Endothelial cell of umbilical vein (primary cell): ENCODE data around the gene TESK2.

Experiments
- FOS ChIP-seq: IDR thresholded peaks from 2 replicates; pipeline ENCODE4 v1.6.1; 2011; ENCODE audit warnings: mild to moderate bottlenecking, low read length, moderate library complexity, borderline replicate concordance; ENCODE audit not compliant: insufficient read depth
- GATA2 ChIP-seq: IDR thresholded peaks from 2 replicates; pipeline ENCODE4 v1.7.0; 2011; ENCODE audit warnings: low read depth, mild to moderate bottlenecking, moderate library complexity, mixed read lengths, low read length; ENCODE audit not compliant: insufficient read length, insufficient read depth
- MYC ChIP-seq: IDR thresholded peaks from one replicate; pipeline ENCODE4 v1.6.1; 2011; ENCODE audit warnings: mild to moderate bottlenecking, low read depth, low read length
- POLR2A ChIP-seq: IDR thresholded peaks from 2 replicates; pipeline ENCODE4 v1.6.1; 2012; ENCODE audit warnings: low read depth, mild to moderate bottlenecking, control low read depth, low read length
- POLR2AphosphoS5 ChIP-seq: IDR thresholded peaks from 2 replicates; pipeline ENCODE4 v1.6.1; 2012; ENCODE audit warnings: low read depth, mild to moderate bottlenecking, control low read depth, low read length, moderate library complexity; ENCODE audit not compliant: insufficient read depth
- TF ChIP-seq, protein P1 (sequence below), 2 donors: IDR thresholded peaks; 1 replicate in 1 of 2; 2 replicates in 1 of 2; pipeline ENCODE4 v1.5.1; 2011; ENCODE audit warnings: low read length in 2 of 2, mild to moderate bottlenecking in 2 of 2, moderate library complexity in 2 of 2, control low read depth in 1 of 2, inconsistent platforms in 1 of 2, low read depth in 1 of 2; ENCODE audit not compliant: insufficient read depth in 1 of 2; ENCODE audit errors: extremely low read depth in 1 of 2
- TF ChIP-seq, protein P2 (sequence below): IDR thresholded peaks from 2 replicates; pipeline ENCODE4 v1.6.1; 2011; ENCODE audit not compliant: insufficient read depth, insufficient read length

DNA sequence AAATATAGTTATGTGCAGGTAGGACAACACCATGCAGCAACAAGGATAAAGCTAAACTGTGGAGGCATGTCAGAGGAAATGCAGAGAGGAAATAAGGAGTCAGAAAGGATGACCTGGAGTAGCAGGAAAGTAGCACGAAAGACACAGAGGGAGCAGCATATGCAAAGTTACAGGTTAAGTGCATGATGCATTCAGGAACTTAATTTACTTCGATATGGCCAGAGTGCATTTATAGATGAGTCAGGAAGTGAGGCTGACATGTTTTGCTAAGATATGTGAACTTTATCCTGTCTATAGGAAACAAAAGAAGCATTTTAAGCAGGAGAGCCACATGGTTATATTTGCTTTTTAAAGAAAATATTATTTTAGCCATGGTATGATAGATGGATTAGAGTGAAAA, 135.3 kb downstream of the TESK2 start:
- TF ChIP-seq FOS (peak; percentile 15), GATA2 (no peak), POLR2AphosphoS5 (no peak), POLR2A (no peak), MYC (no peak)
- TF ChIP-seq, protein P1, sequence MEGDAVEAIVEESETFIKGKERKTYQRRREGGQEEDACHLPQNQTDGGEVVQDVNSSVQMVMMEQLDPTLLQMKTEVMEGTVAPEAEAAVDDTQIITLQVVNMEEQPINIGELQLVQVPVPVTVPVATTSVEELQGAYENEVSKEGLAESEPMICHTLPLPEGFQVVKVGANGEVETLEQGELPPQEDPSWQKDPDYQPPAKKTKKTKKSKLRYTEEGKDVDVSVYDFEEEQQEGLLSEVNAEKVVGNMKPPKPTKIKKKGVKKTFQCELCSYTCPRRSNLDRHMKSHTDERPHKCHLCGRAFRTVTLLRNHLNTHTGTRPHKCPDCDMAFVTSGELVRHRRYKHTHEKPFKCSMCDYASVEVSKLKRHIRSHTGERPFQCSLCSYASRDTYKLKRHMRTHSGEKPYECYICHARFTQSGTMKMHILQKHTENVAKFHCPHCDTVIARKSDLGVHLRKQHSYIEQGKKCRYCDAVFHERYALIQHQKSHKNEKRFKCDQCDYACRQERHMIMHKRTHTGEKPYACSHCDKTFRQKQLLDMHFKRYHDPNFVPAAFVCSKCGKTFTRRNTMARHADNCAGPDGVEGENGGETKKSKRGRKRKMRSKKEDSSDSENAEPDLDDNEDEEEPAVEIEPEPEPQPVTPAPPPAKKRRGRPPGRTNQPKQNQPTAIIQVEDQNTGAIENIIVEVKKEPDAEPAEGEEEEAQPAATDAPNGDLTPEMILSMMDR (IDR thresholded peaks at IDR 0.05; ENCODE audit: extremely low read depth in 1 of 2, insufficient read depth in 1 of 2, low read depth in 1 of 2, low read length in 2 of 2), result no peak
- TF ChIP-seq, protein P2, sequence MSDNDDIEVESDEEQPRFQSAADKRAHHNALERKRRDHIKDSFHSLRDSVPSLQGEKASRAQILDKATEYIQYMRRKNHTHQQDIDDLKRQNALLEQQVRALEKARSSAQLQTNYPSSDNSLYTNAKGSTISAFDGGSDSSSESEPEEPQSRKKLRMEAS, result no peak
